ENCODE results near the gene DHX35. TPM values are rescaled to one million over a fixed set of nuclear protein-coding genes. Genes with fewer than 3 reads are reported as not detected.
A peak's percentile ranks its signal among the peaks of the same experiment; 100 is the strongest.

The DHX35 gene
- total and polyA plus RNA-seq, 2 of the 13 experiments (the other 11 are each of a cell fraction or from before 2014, with no cell fraction given) = 25.8 to 28.7 TPM

- TF ChIP-seq ZNF615 (CRISPR knock-in tag; IDR thresholded peaks at IDR 0.05; ENCODE audit: borderline replicate concordance) (no peak), ZFP91 (CRISPR knock-in tag; IDR thresholded peaks at IDR 0.05; ENCODE audit: borderline replicate concordance) (peak; percentile 98), NR2F1 (CRISPR knock-in tag; IDR thresholded peaks at IDR 0.05) (peak; percentile 82 to 85; a peak in 3 of 4 replicates), RBM39 (IDR thresholded peaks at IDR 0.05; ENCODE audit: low read depth, low read length, poor library complexity, severe bottlenecking) (peak; percentile 89), REXO4 (CRISPR knock-in tag; IDR thresholded peaks at IDR 0.05; ENCODE audit: borderline replicate concordance) (no peak), FOXM1 (CRISPR knock-in tag; IDR thresholded peaks at IDR 0.05) (peak; percentile 47), HOXD1 (CRISPR knock-in tag; IDR thresholded peaks at IDR 0.05) (peak; percentile 84; the same call in 1 of the 2 replicates), ZBTB2 (CRISPR knock-in tag; IDR thresholded peaks at IDR 0.05; ENCODE audit: low read depth) (peak; percentile 73), HNF4G (IDR thresholded peaks at IDR 0.05; ENCODE audit: borderline replicate concordance, low read depth, low read length) (peak; percentile 63; the same call in 1 of the 2 replicates), HNF4G (CRISPR knock-in tag; IDR thresholded peaks at IDR 0.05; ENCODE audit: borderline replicate concordance, low read depth) (peak; percentile 81), ARHGAP35 (CRISPR knock-in tag; IDR thresholded peaks at IDR 0.05; ENCODE audit: borderline replicate concordance) (peak; percentile 77; the same call in 1 of the 2 replicates), ATAD3A (CRISPR knock-in tag; IDR thresholded peaks at IDR 0.05) (no peak; the same call in 1 of the 2 replicates), ARID2 (CRISPR knock-in tag; IDR thresholded peaks at IDR 0.05; ENCODE audit: borderline replicate concordance) (no peak), ZNF652 (CRISPR knock-in tag; IDR thresholded peaks at IDR 0.05; ENCODE audit: borderline replicate concordance, low read depth) (no peak), POLR2AphosphoS2 (IDR thresholded peaks at IDR 0.05; ENCODE audit: low read depth, low read length) (peak; percentile 59; the same call in 1 of the 2 replicates), NONO (IDR thresholded peaks at IDR 0.05) (no peak), NONO (CRISPR knock-in tag; conservative IDR thresholded peaks at IDR 0.05) (peak; percentile 68), ZNF225 (CRISPR knock-in tag; IDR thresholded peaks at IDR 0.05) (peak; percentile 76; the same call in 1 of the 2 replicates), GATA4 (IDR thresholded peaks at IDR 0.05; ENCODE audit: borderline replicate concordance, low read depth) (peak; percentile 7; the same call in 1 of the 2 replicates), CAMTA2 (CRISPR knock-in tag; IDR thresholded peaks at IDR 0.05; ENCODE audit: borderline replicate concordance) (peak; percentile 99), ARNTL (CRISPR knock-in tag; IDR thresholded peaks at IDR 0.05) (peak; percentile 99), BCL3 (CRISPR knock-in tag; IDR thresholded peaks at IDR 0.05) (peak; percentile 94), ZNF430 (CRISPR knock-in tag; IDR thresholded peaks at IDR 0.05) (peak; percentile 94), ZNF546 (CRISPR knock-in tag; conservative IDR thresholded peaks at IDR 0.05) (peak; percentile 87; the same call in 1 of the 2 replicates)
These were observed at the start of gene DHX35 (continued) for GRCh38 chr20:38962044-38962927.

All from HepG2 (cell line).